ENCODE results near the gene DUSP22.
A peak's percentile ranks its signal among the peaks of the same experiment; 100 is the strongest.

DUSP22 gene

GRCh38 chr6:335572-335971 is 43.3 kb downstream of the DUSP22 start:
- no peak for DNase-seq
- peak overlapping the region; percentile 37 for H3K27ac Mint-ChIP-seq
- H3K9me3 Mint-ChIP-seq, result no peaks in the 10 kb centered on the region
- H3K36me3 Mint-ChIP-seq, result peaks cover 18 to 27% of the 10 kb centered on the region in 2 donors
- H3K27me3 Mint-ChIP-seq, result no peaks in the 10 kb centered on the region
- peaks cover 35 to 50% of the 10 kb centered on the region in 2 donors for H3K4me1 Mint-ChIP-seq
- H3K4me3 Mint-ChIP-seq, result no peak overlapping the region
- ATAC-seq (replicated peaks), result no peak

- peak overlapping the region; percentile 68 for H3K27ac Mint-ChIP-seq
- H3K9me3 Mint-ChIP-seq, result no peaks in the 10 kb centered on the region
- H3K4me3 Mint-ChIP-seq, result peak overlapping the region in 1 of 2 donors; percentile 4
- DNase-seq, result no peak
- ATAC-seq (replicated peaks), result peak; percentile 29 to 48
- H3K4me1 Mint-ChIP-seq, result peaks cover 41 to 59% of the 10 kb centered on the region in 2 donors
- H3K36me3 Mint-ChIP-seq, result peaks cover 25 to 35% of the 10 kb centered on the region in 2 donors
- H3K27me3 Mint-ChIP-seq, result no peaks in the 10 kb centered on the region
Measured at GRCh38 chr6:336159-337114, 44.1 kb downstream of the DUSP22 start.

DNA sequence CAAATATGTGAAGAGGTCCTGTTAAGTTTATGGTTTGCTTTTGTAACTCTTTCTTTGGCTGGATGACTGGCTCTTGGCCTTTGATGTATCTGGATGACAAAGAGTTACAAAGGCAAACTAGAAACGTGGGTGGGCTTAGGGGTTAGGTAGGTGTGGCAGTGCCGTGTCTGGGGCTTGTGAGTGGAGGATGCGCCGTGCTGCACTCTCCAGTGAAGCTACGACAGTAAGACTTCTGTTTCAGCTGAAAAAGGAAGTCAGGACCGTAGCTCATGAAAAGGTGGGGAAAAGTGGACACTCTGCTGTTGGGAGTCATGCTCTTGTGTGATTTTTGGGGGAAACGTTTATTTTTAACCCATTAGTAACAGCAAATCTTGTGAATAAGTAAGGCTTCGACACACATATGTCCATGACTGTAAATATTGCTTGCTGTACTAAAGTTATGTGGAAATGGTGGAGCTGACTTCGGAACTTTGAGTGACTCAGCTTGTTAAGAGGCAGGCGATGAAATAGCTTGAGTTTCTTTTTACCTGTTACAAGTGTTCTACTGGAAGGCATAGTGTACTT is 45.6 kb downstream of the DUSP22 start:
- H3K27me3 Mint-ChIP-seq, result no peaks in the 10 kb centered on the region
- peaks cover 35 to 45% of the 10 kb centered on the region in 2 donors for H3K36me3 Mint-ChIP-seq

DNA sequence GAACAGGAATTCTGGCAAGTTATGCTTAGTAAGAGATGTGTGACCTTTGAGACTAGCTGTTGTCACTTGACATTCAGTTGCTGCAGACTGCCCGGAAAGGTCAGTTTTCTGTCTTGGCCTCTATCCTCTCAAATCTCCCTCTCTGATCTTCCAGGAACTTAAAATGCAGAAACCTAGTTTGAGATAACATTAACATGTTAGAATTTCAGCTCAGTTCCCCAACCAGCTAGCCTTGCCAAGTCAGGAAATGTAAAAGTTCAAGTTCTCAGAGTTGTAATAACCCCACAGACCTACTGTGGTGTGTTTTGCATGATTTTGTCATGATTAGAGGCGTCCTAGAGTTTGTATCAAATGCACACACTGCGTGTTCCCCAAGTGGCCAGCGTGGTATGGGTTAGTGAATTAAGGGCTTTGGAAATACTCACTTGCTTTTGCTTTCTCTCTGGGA is 46.6 kb downstream of the DUSP22 start:
- ATAC-seq (replicated peaks) (peak; percentile 20 to 44), DNase-seq (no peak)
- H3K9me3 Mint-ChIP-seq, result no peaks in the 10 kb centered on the region
- peak overlapping the region; percentile 70 for H3K27ac Mint-ChIP-seq
- H3K4me1 Mint-ChIP-seq, result peaks cover 54 to 82% of the 10 kb centered on the region in 2 donors
- H3K4me3 Mint-ChIP-seq, result peak overlapping the region; percentile 67 to 70
- H3K27me3 Mint-ChIP-seq, result no peaks in the 10 kb centered on the region
- peaks cover 37 to 45% of the 10 kb centered on the region in 2 donors for H3K36me3 Mint-ChIP-seq

More for the DNA sequence above, 45.6 kb downstream of the DUSP22 start:
- DNase-seq (no peak), ATAC-seq (replicated peaks) (peak; percentile 24 to 41)
- peak overlapping the region; percentile 64 to 68 for H3K4me3 Mint-ChIP-seq
- peaks cover 52 to 73% of the 10 kb centered on the region in 2 donors for H3K4me1 Mint-ChIP-seq
- H3K9me3 Mint-ChIP-seq, result no peaks in the 10 kb centered on the region
- H3K27ac Mint-ChIP-seq, result peak overlapping the region; percentile 76

DNA sequence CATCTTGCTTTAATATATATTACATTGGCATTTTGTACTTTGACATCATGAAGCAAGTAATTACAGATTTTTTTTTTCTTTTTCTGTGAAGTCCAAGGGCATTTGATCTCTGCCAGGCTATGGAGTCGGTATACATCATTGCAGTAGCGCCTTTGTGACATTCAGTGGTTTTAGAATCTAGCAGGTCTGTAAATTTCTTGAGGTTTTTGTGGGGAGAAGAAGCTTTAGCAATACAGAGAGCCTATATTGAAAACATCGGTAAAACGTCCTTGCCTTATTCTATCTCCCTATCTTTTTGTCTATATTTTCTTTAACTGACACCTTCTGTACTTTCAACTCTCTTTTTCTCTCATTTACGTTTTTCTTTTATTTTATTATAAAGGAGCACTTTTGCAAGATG is 47.2 kb downstream of the DUSP22 start:
- peak in 1 of 2 donors; percentile 10 for ATAC-seq (replicated peaks)
- Mint-ChIP-seq H3K36me3 (peaks cover 43 to 52% of the 10 kb centered on the region in 2 donors), H3K9me3 (no peaks in the 10 kb centered on the region), H3K4me3 (peak overlapping the region; percentile 49 to 56), H3K27me3 (no peaks in the 10 kb centered on the region), H3K4me1 (peaks cover 56 to 88% of the 10 kb centered on the region in 2 donors), H3K27ac (peak overlapping the region; percentile 15)
- no peak for DNase-seq

DNA sequence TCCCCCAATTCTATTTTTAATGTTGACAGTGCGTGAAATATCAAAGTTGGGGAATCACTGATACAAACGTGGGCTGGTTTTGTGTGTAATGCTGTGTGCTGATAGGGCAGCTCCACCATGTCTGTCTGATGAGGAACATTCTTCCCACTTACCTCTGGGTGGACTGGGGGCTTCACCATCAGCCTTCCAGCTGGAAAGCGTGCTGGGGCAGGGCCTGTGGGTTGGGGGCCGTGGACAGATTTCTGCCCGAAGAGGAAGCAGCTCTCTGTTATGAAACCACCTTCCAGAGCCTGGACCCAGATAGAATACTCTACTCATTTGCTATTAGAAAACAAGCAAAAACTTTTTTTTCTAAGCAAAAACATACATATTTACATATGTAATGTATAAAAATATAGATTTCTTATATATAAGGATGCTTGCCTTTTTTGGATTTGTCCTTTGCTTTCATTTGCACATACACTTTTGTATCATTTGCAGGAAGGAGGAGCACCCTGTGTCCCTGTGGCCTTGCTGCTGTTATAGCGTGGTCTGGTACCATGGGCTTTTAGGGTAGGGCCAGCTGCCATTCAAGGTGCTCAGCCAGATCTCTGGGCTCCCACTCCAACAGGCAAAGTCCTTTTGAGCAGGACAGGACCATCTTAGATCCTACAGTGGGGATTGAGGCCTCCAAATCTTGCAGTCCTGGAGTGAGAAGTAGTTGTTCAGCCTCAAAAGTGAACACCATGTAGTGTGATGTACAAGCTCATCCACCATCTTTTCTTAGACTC is 48.1 kb downstream of the DUSP22 start:
- Mint-ChIP-seq H3K36me3 (peaks cover 41 to 54% of the 10 kb centered on the region in 2 donors), H3K27me3 (no peaks in the 10 kb centered on the region), H3K4me1 (peaks cover 56 to 91% of the 10 kb centered on the region in 2 donors), H3K9me3 (no peaks in the 10 kb centered on the region), H3K27ac (peak overlapping the region; percentile 96), H3K4me3 (peak overlapping the region; percentile 56 to 62)
- no peak for ATAC-seq (replicated peaks)
- DNase-seq, result no peak

DNA sequence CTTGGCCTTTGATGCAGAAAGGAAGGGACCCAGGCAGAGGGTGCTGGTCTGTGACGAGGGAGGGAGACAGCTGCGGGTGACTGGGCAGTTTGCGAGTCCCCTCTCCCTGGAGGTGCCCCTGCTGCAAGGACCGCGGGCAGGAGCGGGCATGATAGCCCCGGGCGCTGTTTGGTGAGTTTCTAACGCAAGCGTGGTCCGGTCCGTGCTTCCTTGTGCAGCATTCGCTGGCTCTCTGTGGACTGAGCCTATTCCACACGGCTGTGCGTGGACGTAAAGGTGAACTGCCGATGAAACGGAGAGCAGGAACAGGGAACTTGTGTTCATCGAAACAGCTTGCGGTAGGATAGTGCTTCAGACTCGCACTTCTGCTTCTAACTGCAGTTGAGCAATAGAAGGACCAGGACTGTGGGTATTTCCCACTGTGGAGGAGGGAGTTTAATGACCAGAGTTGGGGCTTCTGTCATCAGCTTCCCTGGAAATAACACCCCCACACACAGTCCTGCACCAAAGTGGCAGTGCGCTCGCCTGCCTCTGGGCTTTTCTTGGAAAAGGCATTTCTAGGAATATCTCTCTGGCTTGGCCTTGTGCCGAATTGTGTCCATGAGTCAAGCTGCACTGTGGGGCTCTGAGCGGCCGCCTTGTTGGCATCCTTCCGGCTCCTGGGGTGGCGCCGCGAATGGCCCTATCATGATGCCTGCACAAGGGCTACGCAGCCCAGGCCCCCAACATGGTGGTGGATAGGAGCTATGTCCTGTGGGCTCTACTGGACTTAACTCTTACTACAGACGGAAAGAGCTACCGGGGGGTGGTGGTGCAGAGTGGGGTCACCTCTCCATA is 48.9 kb downstream of the DUSP22 start:
- Mint-ChIP-seq H3K4me3 (peak overlapping the region; percentile 45 to 62), H3K27ac (peak overlapping the region; percentile 96), H3K27me3 (no peaks in the 10 kb centered on the region), H3K4me1 (peaks cover 55 to 88% of the 10 kb centered on the region in 2 donors), H3K36me3 (peaks cover 45 to 54% of the 10 kb centered on the region in 2 donors), H3K9me3 (no peaks in the 10 kb centered on the region)
- ATAC-seq (replicated peaks) (peak; percentile 79), DNase-seq (peak; percentile 73)

- H3K4me3 Mint-ChIP-seq, result peak overlapping the region in 1 of 2 donors; percentile 40
- peak overlapping the region; percentile 96 for H3K27ac Mint-ChIP-seq
- no peaks in the 10 kb centered on the region for H3K27me3 Mint-ChIP-seq
- DNase-seq, result no peak
- H3K36me3 Mint-ChIP-seq, result peaks cover 46 to 56% of the 10 kb centered on the region in 2 donors
- no peaks in the 10 kb centered on the region for H3K9me3 Mint-ChIP-seq
- ATAC-seq (replicated peaks), result peak in 1 of 2 donors; percentile 5
- peaks cover 54 to 88% of the 10 kb centered on the region in 2 donors for H3K4me1 Mint-ChIP-seq
Measured at GRCh38 chr6:341914-342831, 49.9 kb downstream of the DUSP22 start.

DNA sequence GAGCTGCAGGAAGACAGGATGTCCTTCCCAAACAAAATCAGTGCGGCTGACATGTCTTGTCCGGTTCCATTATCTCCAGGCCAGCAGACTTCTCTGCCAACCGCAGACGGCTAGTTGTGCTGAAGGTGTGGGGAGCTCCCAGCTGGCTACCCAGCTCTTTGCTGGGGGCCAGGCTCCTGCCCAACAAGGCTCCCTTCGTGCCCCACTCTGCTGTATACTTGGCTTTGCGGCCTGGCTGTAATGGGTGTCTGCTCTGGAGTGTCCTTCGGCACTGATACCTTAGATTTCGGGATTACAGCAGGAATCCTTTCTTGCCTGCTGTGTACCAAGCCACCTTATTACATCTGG is 50.5 kb downstream of the DUSP22 start:
- DNase-seq (no peak), ATAC-seq (replicated peaks) (no peak)
- H3K36me3 Mint-ChIP-seq, result peaks cover 49 to 61% of the 10 kb centered on the region in 2 donors
- H3K27ac Mint-ChIP-seq, result no peak overlapping the region
- H3K4me1 Mint-ChIP-seq, result peaks cover 57 to 88% of the 10 kb centered on the region in 2 donors
- H3K27me3 Mint-ChIP-seq, result no peaks in the 10 kb centered on the region
- H3K4me3 Mint-ChIP-seq, result no peak overlapping the region
- H3K9me3 Mint-ChIP-seq, result no peaks in the 10 kb centered on the region

GRCh38 chr6:343226-343935 is 51.1 kb downstream of the DUSP22 start:
- ATAC-seq (replicated peaks) (no peak), DNase-seq (no peak)
- H3K4me3 Mint-ChIP-seq, result no peak overlapping the region
- no peaks in the 10 kb centered on the region for H3K9me3 Mint-ChIP-seq
- peaks cover 52 to 64% of the 10 kb centered on the region in 2 donors for H3K36me3 Mint-ChIP-seq
- peaks cover 54 to 88% of the 10 kb centered on the region in 2 donors for H3K4me1 Mint-ChIP-seq
- H3K27ac Mint-ChIP-seq, result no peak overlapping the region
- no peaks in the 10 kb centered on the region for H3K27me3 Mint-ChIP-seq

DNA sequence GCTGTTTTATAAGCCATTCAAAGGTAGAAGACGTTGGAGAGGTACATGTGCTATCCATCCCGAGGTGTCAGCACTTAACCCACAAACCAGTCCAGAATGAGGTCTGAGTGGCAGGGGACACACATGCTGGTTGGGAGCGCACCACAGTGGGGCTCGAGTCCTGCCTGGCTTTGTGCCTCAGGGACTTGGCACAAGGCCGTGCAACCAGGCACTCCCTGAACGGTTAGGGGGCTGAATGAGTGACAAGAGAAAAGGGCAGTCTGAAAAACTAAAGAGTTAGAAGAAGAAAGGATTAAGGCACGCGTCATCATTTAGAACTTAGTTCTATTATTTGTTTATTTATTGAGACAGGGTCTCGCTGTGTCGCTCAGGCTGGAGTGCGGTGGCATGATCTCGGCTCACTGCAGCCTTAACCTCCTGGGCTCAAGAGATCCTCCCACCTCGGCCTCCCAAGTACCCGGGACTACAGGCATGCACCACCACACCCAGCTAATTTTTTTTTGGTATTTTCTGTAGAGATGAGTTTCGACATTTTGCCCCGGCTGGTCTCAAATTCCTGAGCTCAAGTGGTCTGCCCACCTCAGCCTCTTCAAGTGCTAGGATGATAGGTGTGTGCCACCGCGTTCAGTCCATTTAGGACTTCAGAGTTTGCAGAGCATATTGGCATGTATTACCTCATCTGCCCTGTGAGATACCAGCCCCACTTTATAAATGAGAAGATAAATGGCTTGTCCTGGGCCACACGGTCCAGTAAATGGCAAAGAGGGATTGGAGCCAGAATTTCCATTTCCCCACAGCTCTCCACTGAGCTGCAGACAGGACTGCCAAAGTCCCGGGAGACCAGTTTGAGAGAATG is 51.9 kb downstream of the DUSP22 start:
- DNase-seq, result no peak
- Mint-ChIP-seq H3K27me3 (no peaks in the 10 kb centered on the region), H3K4me1 (peaks cover 55 to 89% of the 10 kb centered on the region in 2 donors), H3K9me3 (no peaks in the 10 kb centered on the region), H3K36me3 (peaks cover 57 to 68% of the 10 kb centered on the region in 2 donors), H3K27ac (peak overlapping the region; percentile 56), H3K4me3 (no peak overlapping the region)
- ATAC-seq (replicated peaks), result no peak
